CD4-positive, alpha-beta T cell treated with Interleukin-21 for 1 hour (primary cell): ENCODE results near the gene TAB3.
"Not testable (repeated sequence)": the region's sequence is repeated elsewhere in the genome, so short reads cannot be mapped to it uniquely, and the experiment has no call there.

Source experiments
- DNase-seq: peaks from one replicate; pipeline ENCODE4 v3.0.0-alpha.2; 2020

TAB3 gene

DNA sequence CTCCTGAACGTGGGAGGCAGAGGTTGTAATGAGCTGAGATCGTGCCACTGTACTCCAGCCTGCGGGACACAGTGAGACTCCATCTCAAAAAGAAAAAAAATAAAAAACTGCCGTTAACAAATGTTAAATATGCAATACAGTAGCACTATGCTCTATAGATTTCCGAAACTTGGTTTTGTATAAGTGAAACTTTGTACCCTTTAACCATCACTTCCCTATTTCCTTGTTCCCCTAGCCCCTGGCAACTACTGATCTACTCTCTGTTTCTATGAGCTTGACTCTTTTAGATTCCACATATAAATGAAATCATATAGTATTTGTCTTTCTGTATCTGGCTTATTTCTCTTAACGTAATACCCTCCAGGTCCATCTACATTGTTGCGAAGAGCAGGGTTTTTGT is 74.1 kb downstream of the TAB3 start:
- DNase-seq: no peak

DNA sequence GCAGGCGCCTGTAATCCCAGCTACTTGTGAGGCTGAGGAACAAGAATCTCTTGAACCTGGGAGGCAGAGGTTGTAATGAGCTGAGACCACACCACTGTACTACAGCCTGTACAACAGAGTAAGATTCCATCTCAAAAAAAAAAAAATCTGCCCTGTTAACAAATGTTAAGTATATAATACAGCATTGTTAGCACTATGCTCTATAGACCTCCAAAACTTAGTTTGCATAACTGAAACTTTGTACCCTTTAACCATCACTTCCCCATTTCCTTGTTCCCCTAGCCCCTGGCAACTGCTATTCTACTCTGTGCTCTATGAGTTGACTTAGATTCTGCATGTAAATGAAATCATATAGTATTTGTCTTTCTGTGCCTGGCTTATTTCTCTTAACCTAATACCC is 76.7 kb downstream of the TAB3 start:
- DNase-seq: no peak

DNA sequence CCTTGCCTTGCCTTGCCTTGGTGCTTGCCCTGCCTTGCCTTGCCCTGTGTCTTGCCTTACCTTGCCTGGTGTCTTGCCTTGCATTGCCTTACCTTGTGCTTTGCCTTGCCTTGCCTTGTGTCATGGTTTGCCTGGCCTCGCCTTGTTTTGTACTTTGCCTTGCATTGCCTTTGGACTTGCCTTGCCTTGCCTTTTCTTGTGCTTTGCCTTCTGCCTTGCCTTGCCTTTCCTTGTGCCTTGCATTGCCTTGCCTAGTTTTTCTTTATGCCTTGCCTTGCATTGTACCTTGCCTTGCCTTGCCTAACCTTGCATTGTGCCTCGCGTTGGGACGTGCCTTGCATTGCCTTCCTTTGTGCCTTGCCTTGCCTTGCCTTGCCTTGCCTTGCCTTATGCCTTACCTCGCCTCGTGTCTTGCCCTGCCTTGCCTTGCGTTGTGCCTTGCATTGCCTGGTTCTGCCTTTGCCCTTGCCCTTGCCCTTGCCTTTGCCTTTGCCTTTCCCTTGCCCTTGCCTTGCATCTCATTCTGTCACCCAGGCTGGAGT is 82.8 kb downstream of the TAB3 start:
- no peak for DNase-seq

DNA sequence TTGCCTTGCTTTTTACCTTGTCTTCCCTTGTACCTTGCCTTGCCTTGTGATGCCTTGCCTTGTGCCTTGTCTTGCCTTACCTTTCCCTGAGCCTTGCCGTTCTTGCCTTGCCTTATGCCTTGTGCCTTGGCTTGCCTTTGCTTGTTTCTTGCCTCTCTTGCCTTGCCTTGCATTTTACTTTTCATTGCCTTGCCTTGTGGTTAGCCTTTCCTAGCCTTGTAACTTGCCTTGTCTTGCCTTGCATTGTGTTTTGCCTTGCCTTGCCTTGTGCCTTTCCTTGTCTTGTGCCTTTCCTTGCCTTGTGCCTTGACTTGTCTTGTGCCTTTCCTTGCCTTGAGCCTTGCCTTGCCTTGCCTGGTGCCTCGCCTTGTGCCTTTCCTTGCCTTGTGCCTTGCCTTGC is 84.6 kb downstream of the TAB3 start:
- DNase-seq: no peak

DNA sequence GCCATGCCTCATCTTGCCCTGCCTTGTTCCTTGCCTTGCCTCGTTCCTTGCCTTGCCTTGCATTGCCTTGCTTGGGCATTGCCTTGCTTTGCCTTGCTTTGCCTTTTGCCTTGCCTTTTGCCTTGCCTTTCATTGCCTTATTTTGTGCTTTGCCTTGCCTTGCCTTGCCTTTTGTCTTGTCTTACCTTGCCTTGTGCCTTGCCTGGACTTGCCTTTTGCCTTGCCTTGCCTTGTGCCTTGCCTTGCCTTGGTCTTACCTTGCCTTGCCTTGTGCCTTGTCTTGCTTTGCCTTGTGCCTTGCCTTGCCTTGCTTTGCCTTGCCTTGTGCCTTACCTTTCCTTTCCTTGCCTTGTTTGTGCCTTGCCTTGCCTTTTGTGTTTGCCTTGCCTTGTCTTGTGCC is 88.2 kb downstream of the TAB3 start:
- DNase-seq: no peak

DNA sequence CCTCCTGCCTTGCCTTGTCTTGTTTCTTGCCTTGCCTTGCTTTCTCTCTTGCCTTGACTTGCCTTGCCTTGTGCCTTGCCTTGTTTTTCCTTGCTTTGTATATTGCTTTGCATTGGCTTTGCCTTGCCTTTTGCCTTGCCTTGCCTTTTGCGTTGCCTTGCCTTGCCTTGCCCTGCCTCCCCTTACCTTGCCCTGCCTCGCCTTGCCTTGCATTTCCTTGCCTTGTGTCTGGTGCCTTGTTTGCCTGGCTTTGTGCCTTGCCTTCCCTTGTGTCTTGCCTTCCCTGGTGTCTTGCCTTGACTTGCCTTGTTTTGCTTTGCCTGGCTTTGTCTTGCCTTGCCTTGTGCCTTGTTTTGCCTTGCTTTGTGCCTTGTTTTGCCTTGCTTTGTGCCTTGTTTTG is 89.7 kb downstream of the TAB3 start:
- DNase-seq: no peak

DNA sequence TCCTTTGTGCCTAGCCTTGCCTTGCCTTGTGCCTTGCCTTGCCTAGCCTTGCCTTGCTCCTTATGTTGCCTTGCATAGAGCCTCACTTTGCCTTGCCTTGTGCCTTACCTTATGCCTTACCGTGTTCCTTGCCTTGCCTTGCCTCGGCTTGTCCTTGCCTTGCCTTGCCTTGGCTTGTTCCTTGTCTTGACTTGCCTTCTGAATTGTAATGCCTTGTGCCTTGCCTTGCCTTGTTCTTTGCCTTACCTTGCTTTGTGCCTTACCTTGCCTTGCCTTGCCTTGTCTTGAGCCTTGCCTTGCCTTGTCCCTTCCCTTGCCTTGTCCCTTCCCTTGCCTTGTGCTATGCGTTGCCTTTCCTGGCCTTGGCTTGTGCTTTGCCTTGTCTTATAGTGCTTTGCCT is 90.2 kb downstream of the TAB3 start:
- DNase-seq: no peak

DNA sequence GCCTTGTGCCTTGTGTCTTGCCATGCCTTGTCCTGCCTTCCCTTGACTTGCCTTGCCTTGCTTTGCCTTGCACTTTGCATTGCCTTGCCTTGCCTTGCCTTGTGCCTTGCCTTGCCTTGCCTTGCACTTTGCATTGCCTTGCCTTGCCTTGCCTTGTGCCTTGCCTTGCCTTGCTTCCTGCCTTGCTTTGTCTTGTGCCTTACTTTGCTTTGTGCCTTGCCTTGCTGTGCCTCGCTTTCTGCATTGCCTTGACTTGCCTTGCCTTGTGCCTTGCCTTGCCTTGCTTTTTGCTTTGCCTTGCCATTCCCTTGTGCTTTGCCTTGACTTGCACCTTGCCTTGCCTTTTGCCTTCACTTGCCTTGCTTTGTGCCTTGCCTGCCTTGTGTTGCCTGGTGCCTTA is 91.8 kb downstream of the TAB3 start:
- DNase-seq: not testable (repeated sequence)

DNA sequence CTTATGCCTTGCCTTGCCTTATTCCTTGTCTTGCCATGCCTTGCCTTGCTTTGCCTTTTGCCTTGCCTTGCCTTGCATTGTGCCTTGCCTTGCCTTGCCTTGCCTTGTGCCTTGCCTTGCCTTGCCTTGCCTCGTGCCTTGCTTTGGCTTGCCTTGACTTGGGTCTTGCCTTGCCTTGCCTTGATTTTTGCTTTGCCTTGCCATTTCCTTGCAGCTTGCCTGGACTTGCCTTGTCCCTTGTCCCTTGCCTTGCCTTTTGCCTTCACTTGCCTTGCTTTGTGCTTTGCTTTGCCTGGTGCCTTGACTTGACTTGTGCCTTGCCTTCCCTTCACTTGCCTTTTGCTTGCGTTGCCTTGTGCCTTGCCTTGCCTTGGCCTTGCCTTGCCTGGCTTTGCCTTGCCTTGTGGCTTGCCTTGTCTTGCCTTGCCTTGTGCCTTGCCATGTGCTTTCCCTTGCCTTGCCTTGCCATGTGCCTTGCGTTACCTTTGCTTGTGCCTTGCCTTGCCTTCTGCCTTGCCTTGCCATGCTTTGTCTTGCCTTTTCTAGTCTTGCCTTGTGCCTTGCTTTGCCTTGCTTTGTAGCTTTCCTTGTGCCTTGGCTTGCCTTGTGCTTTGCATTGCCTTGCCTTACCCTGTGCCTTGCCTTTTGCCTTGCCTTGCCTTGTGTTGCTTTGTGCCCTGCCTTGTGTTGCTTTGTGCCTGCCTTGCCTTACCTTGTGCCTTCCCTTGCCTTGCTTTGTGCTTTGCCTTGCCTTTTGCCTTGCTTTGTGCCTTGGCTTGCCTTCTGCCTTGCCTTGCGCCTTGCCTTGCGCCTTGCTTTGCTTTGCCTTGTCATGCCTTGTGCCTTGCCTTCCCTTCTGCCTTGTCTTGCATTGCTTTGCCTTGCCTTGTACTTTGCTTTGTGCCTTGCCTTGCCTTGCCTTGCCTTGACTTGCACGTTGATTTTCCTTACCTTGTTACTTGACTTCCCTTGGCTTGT is 92.8 kb downstream of the TAB3 start:
- DNase-seq: no peak

DNA sequence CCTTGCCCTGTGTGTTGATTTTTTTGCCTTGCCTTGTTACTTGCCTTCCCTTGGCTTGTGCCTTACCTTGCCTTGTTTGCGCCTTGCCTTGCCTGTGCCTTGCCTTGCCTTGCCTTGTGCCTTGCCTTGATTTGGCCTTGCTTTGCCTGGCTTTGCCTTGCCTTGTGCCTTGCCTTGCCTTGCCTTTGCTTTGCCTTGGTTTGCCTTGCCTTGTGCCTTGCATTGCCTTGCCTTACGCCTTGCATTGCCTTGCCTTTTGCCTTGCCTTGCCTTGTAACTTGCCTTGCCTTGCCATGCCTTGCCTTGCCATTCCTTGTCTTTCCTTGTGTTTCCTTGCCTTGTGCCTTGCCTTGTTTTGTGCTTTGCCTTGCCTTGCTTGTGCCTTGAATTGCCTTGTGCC is 94.6 kb downstream of the TAB3 start:
- no peak for DNase-seq

DNA sequence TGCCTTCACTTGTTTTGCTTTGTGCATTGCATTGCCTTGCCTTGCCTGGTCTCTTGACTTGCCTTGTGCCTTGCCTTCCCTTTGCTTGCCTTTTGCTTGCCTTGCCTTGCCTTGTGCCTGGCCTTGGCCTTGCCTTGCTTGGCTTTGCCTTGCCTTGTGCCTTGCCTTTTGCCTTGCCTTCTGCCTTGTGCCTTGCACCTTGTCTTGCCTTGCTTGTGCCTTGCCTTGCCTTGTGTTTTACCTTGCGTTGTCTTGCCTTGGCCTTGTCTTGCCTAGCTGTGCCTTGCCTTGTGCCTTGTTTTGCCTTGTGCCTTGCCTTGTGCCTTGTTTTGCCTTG is 95.3 kb downstream of the TAB3 start:
- no peak for DNase-seq

DNA sequence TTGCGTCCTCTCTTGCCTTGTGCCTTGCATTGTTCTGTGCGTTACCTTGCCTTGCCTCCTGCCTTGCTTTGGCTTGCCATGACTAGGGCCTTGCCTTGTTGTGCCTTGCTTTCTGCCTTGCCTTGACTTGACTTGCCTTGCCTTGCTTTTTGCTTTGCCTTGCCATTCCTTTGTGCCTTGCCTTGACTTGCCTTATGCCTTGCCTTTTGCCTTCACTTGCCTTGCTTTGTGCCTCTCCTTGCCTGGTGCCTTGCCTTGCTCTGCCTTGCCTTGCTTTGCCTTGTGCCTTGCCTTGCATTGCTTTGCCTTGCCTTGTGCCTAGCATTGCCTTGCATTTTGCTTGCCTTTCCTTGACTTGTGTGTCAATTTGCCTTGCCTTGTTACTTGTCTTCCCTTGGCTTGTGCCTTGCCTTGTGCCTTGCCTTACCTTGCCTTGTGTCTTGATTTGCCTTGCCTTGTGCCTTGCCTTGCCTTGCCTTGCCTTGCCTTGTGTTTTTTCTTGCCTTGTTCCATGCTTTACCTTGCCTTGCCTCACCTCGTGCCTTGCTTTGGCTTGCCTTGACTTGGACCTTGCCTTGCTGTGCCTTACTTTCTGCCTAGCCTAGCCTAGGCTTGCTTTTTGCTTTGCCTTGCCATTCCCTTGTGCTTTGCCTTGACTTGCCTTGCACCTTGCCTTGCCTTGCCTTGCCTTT is 95.8 kb downstream of the TAB3 start:
- DNase-seq: no peak

DNA sequence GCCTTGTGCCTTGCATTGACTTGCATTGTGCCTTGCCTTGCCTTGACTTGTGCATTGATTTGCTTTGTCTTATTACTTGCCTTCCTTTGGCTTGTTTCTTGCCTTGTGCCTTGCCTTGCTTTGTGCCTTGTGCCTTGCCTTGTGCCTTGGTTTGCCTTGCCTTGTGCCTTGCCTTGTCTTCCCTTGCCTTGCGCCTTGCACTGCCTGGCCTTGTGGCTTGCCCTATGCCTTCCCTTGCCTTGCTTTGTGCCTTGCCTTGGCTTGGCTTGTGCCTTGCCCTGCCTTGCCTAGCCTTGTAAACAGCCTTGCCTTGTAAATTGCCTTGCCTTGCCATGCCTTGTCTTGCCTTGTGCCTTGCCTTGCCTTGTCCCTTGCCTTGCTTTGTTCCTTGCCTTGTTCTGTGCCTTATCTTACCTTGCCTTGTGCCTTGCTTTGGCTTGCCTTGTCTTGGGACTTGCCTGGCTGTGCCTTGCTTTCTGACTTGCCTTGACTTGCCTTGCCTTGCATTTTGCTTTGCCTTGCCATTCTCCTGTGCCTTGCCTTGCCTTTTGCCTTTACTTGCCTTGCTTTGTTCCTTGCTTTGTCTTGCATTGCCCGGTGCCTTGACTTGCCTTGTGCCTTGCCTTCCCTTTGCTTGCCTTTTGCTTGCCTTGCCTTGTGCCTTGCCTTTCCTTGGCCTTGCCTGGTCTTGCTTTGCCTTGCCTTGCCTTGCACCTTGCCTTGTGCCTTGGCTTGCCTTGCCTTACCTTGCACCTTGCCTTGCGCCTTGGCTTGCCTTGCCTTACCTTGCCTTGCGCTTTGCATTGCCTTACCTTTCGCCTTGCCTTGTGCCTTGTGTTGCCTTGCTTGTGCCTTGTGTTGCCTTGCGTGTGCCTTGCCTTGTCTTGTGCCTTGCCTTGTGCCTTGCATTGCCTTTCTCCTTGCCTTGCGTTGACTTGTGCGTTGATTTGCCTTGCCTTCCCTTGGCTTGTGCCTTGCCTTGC is 97.5 kb downstream of the TAB3 start:
- DNase-seq: no peak

DNA sequence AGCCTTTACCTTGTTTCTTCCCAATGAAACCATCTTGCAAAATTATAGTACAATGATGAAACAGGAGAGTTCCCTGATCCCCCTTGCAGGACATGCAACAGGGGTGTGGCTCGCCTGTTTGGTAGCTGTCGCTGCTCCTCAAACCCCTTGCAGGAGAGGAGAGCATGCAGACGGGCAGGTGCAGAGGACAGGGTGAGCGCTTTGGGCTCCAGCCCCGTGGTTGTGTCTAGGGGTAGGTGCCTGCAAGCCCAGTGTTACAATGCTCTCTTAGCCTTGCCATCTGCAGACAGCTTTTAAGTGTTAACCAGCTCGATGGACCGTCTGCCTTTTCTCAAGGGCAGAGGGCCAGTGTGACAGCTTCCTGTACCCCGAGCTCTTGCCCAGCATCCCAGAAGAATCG is 102.0 kb downstream of the TAB3 start:
- no peak for DNase-seq

DNA sequence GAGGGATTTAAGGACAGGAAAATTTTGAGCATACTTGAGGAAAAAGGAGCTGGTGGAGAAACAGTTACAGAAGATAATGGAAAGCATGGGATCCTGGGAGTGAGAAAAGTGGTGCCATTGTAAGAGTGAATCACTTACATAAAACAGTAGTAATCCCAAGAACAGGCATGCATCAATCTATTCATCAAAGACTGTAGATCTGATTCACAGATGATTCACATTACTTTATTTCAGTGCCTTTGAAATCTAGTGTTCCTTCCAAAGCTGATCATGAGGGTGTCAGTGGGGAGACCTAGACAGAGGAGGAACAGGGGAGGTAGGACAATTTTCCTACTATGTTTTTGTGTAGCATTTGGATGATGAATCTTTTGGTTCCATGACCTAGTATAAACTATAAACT is 102.7 kb downstream of the TAB3 start:
- no peak for DNase-seq

DNA sequence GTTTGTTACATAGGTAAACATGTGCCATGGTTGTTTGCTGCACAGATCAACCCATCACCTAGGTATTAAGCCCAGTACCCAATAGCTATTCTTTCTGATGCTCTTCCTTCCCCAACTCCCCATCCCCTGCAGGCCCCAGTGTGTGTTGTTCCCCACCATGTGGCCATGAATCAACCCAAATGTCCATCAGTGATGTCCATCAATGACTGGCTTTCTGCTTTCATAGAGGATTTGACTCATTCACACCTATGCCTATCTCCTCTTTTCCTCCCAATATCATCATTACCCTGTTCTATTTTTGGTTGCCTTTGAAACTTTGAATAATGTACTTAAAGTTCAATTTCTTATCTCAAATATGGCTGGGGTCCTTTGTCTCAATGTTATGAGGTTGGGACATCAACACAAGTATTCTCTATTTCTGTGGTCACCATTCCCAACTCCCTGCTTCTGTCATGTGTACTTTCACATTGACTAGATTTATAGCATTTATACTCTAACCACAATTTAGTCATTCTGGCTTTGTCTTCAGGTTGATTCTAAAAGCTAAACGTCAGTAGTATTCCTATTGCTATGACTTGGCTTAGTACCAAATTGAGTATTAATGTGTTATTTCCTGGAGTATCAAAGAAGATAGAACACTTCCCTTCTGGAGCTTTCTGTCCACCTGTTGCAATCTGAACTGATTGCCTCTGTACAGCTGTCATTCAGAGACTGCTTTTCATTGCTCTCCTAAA is 107.2 kb downstream of the TAB3 start:
- DNase-seq: no peak

DNA sequence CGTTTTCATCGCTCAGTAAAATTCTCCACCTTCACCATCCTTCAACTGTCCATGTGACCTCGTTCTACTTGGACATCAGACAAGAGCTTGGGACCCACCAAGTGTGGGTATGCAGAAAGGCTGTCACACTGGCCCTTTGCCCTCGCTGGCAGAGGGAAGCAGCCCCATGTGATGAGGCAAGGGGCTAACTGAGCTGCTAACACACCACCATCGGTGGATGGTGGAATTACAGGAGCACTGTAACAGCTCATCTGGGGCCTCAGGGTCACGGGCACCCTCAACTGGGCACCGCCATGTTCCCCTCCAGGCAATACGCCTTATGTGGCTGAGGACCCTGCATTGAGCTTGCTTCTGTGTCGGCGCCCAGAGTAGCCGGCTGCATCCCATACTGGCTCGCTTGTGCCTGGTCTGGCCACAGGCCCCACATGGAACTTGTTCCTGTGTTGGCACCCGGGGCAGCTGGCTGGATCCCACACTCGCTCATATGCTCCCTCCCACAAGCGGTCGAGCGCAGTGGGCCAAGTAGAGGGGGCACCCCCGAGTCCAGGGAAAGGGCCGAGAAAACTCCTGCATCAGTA is 109.5 kb downstream of the TAB3 start:
- DNase-seq: no peak

DNA sequence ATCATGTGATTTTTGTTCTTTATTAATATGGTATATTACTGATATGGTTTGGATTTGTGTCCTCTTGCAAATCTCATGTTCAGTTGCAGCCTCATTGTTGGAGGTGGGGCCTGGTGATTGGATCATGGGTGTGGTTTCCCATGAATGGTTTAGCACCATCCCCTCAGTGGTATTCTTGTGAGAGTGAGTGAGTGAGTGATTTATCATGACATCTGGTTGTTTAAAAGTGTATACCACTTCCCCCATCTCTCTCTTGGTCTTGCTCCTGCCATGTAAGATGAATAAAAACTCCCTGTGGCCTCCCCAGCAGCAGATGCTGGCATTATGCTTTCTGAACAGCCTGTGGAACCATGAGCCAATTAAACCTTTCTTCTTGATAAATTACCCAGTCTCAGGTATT is 111.5 kb downstream of the TAB3 start:
- DNase-seq: no peak
